Neural progenitor cell (in vitro differentiated cells): ENCODE data around the gene PCDHGA3. TPM values are rescaled to one million over a fixed set of nuclear protein-coding genes. Genes with fewer than 3 reads are reported as not detected.
"Not testable (repeated sequence)": the region's sequence is repeated elsewhere in the genome, so short reads cannot be mapped to it uniquely, and the experiment has no call there.

Experiments
- DNase-seq: peaks from one replicate; pipeline ENCODE4 v3.0.0-alpha.2; 2016; ENCODE audit warnings: low spot score
- H2AFZ ChIP-seq: fragments of 200-600 bp; sonication (generic); replicated peaks from 2 replicates; pipeline ENCODE4 v1.6.1; 2016; ENCODE audit warnings: antibody characterized with exemption
- H3F3A ChIP-seq: fragments of 200-600 bp; sonication (generic); 2 replicates; pipeline ENCODE4 v1.6.1; 2016; ENCODE audit warnings: antibody characterized with exemption, low read depth
- H3K27ac ChIP-seq: fragments of 200-600 bp; sonication (generic); 2 replicates; pipeline ENCODE4 v1.5.1; 2016; ENCODE audit warnings: mild to moderate bottlenecking
- H3K27me3 ChIP-seq: fragments of 200-600 bp; sonication (generic); 2 replicates; pipeline ENCODE4 v1.6.1; 2016; ENCODE audit warnings: mild to moderate bottlenecking, moderate library complexity
- H3K36me3 ChIP-seq: fragments of 200-600 bp; sonication (generic); 2 replicates; pipeline ENCODE4 v1.5.1; 2016
- H3K4me1 ChIP-seq: fragments of 200-600 bp; sonication (generic); 2 replicates; pipeline ENCODE4 v1.6.1; 2016; ENCODE audit warnings: mixed run types
- H3K4me2 ChIP-seq: fragments of 200-600 bp; sonication (generic); 2 replicates; pipeline ENCODE4 v1.6.1; 2016
- H3K4me3 ChIP-seq: fragments of 200-600 bp; sonication (generic); 2 replicates; pipeline ENCODE4 v1.5.1; 2016
- H3K79me2 ChIP-seq: fragments of 200-600 bp; sonication (generic); 2 replicates; pipeline ENCODE4 v1.6.1; 2016; ENCODE audit warnings: low read depth
- H3K9ac ChIP-seq: fragments of 200-600 bp; sonication (generic); 2 replicates; pipeline ENCODE4 v1.6.1; 2016
- H3K9me3 ChIP-seq: fragments of 200-600 bp; sonication (generic); 2 replicates; pipeline ENCODE4 v1.5.1; 2016; ENCODE audit warnings: low read depth
- H4K20me1 ChIP-seq: fragments of 200-600 bp; sonication (generic); 2 replicates; pipeline ENCODE4 v1.6.1; 2016; ENCODE audit warnings: low read depth
- H3K27ac Mint-ChIP-seq: 3 replicates; pipeline ENCODE4 v1.8.0; 2021; ENCODE audit warnings: mixed read lengths
- H3K27me3 Mint-ChIP-seq: 2 replicates; pipeline ENCODE4 v1.8.0; 2022; ENCODE audit warnings: low read depth, mild to moderate bottlenecking, inconsistent platforms, moderate library complexity, mixed read lengths; ENCODE audit not compliant: insufficient read depth
- H3K36me3 Mint-ChIP-seq: 3 replicates; pipeline ENCODE4 v1.8.0; 2021; ENCODE audit warnings: mixed read lengths
- H3K4me1 Mint-ChIP-seq: 3 replicates; pipeline ENCODE4 v1.8.0; 2021; ENCODE audit warnings: mixed read lengths
- H3K4me3 Mint-ChIP-seq: 3 replicates; pipeline ENCODE4 v1.8.0; 2021; ENCODE audit warnings: mild to moderate bottlenecking, moderate library complexity, mixed read lengths
- H3K9me3 Mint-ChIP-seq: 3 replicates; pipeline ENCODE4 v1.8.0; 2020; ENCODE audit warnings: mixed read lengths
- CTCF ChIP-seq: fragments of 200-600 bp; sonication (generic); IDR thresholded peaks from 2 replicates; pipeline ENCODE4 v1.5.1; 2017; ENCODE audit warnings: antibody characterized with exemption, mild to moderate bottlenecking
- EZH2 ChIP-seq: fragments of 200-600 bp; sonication (generic); IDR thresholded peaks from 2 replicates; pipeline ENCODE4 v1.6.1; 2017; ENCODE audit warnings: antibody characterized with exemption, mild to moderate bottlenecking, moderate library complexity
- EZH2phosphoT487 ChIP-seq: fragments of 200-600 bp; sonication (generic); IDR thresholded peaks from 2 replicates; pipeline ENCODE4 v1.6.1; 2017; ENCODE audit warnings: antibody characterized with exemption
- total RNA-seq: library from RNA; depleted of rRNA; stranded (reverse); fragments of >200 nt; gene quantifications from 2 replicates; pipeline ENCODE4 v1.2.3, GENCODE V29; 2015; ENCODE audit warnings: low replicate concordance

Gene PCDHGA3
- total RNA-seq, 1 donor from 2014 or later, result 0.54 TPM

DNA sequence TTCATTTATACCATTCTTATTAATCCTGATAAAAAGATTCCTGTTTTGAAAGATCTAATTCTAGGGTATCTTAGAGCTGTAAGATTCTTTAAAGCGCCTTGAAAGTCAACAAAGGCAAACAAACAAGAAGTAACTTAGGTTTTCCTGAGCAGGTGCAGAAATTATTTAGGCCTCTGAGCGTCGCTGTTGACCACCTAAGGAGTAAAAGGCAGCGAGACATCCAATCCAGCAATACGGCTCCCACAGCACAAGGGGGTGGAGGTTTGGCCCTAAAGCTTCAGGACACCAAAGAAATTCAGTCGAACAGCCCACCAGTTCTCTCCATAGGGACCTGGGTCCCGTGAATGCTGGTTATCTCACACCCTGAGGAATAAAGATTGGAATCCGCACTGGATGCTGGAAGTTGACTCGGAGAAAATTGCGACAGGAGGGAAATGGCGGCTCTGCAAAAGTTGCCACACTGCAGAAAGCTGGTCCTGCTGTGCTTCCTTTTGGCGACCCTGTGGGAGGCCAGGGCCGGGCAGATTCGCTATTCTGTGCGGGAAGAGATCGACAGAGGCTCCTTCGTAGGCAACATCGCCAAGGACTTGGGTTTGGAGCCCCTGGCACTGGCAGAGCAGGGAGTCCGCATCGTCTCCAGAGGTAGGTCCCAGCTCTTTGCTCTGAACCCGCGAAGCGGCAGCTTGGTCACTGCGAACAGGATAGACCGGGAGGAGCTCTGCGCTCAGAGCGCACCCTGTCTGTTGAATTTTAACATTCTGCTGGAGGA lies 4.9 kb upstream of the PCDHGA3 start, which contains the start of gene PCDHGA2:
TSS of gene PCDHGA2 (plus strand) at position 223 of the 769 bp plus-strand sequence.
- no peak within 1 kb of the TSS for H3K4me3 ChIP-seq
- H4K20me1 ChIP-seq, result no peaks in the 10 kb centered on the region
- H3F3A ChIP-seq, result no peaks in the 10 kb centered on the region
- Mint-ChIP-seq H3K4me3 (no peak within 1 kb of the TSS), H3K27me3 (peaks cover 7% of the 10 kb centered on the region), H3K4me1 (no peaks in the 10 kb centered on the region), H3K9me3 (peaks cover 50% of the 10 kb centered on the region), H3K27ac (no peak within 1 kb of the TSS), H3K36me3 (peaks cover 1% of the 10 kb centered on the region)
- no peaks in the 10 kb centered on the region for H3K4me1 ChIP-seq
- TF ChIP-seq EZH2, result no peak
- TF ChIP-seq CTCF, result peak; percentile 53
- no peak for TF ChIP-seq EZH2phosphoT487
- no peaks in the 10 kb centered on the region for H3K27me3 ChIP-seq
- peak; percentile 54 for DNase-seq
- H2AFZ ChIP-seq, result no peak within 1 kb of the TSS
- H3K9ac ChIP-seq, result no peak within 1 kb of the TSS
- no peaks in the 10 kb centered on the region for H3K79me2 ChIP-seq
- no peak within 1 kb of the TSS for H3K4me2 ChIP-seq
- no peaks in the 10 kb centered on the region for H3K36me3 ChIP-seq
- H3K27ac ChIP-seq, result no peak within 1 kb of the TSS
- H3K9me3 ChIP-seq, result peaks cover 17% of the 10 kb centered on the region

- H3K9me3 ChIP-seq, result peaks cover 18% of the 10 kb centered on the region
- H3K27ac Mint-ChIP-seq, result not testable (repeated sequence)
These were observed 2.8 kb upstream of the PCDHGA3 start for GRCh38 chr5:141340781-141341354.

DNA sequence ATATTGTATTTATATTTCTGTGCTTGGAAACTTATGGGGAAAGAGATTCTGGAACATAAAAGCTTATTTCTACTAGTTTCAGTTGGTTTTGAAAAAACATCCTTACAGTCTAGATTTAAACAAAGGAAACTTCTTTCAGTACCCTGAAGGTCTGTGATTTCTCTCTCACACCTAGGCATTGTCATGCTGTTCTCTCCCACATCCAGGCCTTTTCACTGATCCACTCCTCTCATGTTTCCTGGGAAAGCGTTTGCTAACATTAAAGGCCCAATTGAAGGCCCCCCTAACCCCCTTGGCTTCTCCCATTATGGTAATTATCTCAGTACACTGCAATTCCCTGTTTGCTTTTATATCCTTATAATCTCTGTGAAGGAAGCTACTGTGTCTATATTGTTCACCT lies 856 bp upstream of the PCDHGA3 start:
- no peaks in the 10 kb centered on the region for H3K27me3 ChIP-seq
- no peak overlapping the region for H3K4me3 ChIP-seq
- no peak overlapping the region for H3K4me3 Mint-ChIP-seq
- no peak overlapping the region for H3K27ac Mint-ChIP-seq
- H3K36me3 Mint-ChIP-seq, result peaks cover 6% of the 10 kb centered on the region
- no peaks in the 10 kb centered on the region for H3K36me3 ChIP-seq
- H3K9ac ChIP-seq, result no peak overlapping the region
- H3F3A ChIP-seq, result no peaks in the 10 kb centered on the region
- no peak for DNase-seq
- no peaks in the 10 kb centered on the region for H4K20me1 ChIP-seq
- no peak overlapping the region for H3K27ac ChIP-seq
- H3K4me2 ChIP-seq, result no peak overlapping the region
- TF ChIP-seq EZH2 (no peak), EZH2phosphoT487 (no peak), CTCF (no peak)
- H3K27me3 Mint-ChIP-seq, result peaks cover 9% of the 10 kb centered on the region
- H3K9me3 ChIP-seq, result peaks cover 18% of the 10 kb centered on the region
- no peaks in the 10 kb centered on the region for H3K4me1 ChIP-seq
- H3K9me3 Mint-ChIP-seq, result peaks cover 60% of the 10 kb centered on the region
- no peak overlapping the region for H2AFZ ChIP-seq
- no peaks in the 10 kb centered on the region for H3K79me2 ChIP-seq
- no peaks in the 10 kb centered on the region for H3K4me1 Mint-ChIP-seq

More at GRCh38 chr5:141340781-141341354, 2.8 kb upstream of the PCDHGA3 start:
- not testable (repeated sequence) for H2AFZ ChIP-seq, H3K4me3 Mint-ChIP-seq, H3K4me1 ChIP-seq, H3K4me2 ChIP-seq, H3K27me3 ChIP-seq, H3K4me3 ChIP-seq, DNase-seq, H3K36me3 Mint-ChIP-seq, H3K79me2 ChIP-seq, H3K27me3 Mint-ChIP-seq, H4K20me1 ChIP-seq, H3K36me3 ChIP-seq, H3F3A ChIP-seq, H3K4me1 Mint-ChIP-seq, H3K27ac ChIP-seq, H3K9ac ChIP-seq
- H3K9me3 Mint-ChIP-seq, result peaks cover 53% of the 10 kb centered on the region

DNA sequence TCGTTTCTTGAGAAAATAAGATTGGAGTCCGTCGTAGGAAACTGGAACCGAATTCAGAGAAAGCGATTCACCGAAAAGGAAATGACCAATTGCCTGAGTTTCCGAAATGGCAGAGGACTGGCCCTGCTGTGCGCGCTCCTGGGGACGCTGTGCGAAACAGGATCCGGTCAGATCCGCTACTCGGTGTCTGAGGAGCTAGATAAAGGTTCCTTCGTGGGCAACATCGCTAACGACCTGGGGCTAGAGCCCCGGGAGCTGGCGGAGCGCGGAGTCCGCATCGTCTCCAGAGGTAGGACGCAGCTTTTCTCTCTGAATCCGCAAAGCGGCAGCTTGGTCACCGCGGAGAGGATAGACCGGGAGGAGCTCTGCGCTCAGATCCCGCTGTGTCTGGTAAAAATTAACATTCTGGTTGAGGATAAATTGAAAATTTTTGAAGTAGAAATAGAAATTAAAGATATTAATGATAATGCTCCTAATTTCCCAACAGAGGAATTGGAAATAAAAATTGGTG lies 379 bp downstream of the PCDHGA3 start:
- H3K9me3 Mint-ChIP-seq, result peaks cover 51% of the 10 kb centered on the region
- H3K4me3 ChIP-seq, result no peak overlapping the region

More for the DNA sequence above, 379 bp downstream of the PCDHGA3 start:
- peak overlapping the region; percentile 42 for H2AFZ ChIP-seq
- H3K4me2 ChIP-seq, result no peak overlapping the region
- no peak overlapping the region for H3K27ac ChIP-seq
- Mint-ChIP-seq H3K4me1 (no peaks in the 10 kb centered on the region), H3K27ac (no peak overlapping the region), H3K36me3 (peaks cover 6% of the 10 kb centered on the region), H3K4me3 (no peak overlapping the region), H3K27me3 (peaks cover 7% of the 10 kb centered on the region)
- H3K79me2 ChIP-seq, result no peaks in the 10 kb centered on the region
- no peak for DNase-seq
- no peak overlapping the region for H3K9ac ChIP-seq
- no peaks in the 10 kb centered on the region for H3K36me3 ChIP-seq
- no peak for TF ChIP-seq EZH2
- TF ChIP-seq EZH2phosphoT487, result no peak
- no peak for TF ChIP-seq CTCF
- H4K20me1 ChIP-seq, result no peaks in the 10 kb centered on the region
- H3K27me3 ChIP-seq, result no peaks in the 10 kb centered on the region
- H3F3A ChIP-seq, result no peaks in the 10 kb centered on the region
- H3K4me1 ChIP-seq, result no peaks in the 10 kb centered on the region
- peaks cover 18% of the 10 kb centered on the region for H3K9me3 ChIP-seq
